HG02884 (cell line): ENCODE results near the gene PGM5.

Source experiments
- ATAC-seq: cut with Tn5 transposase; IDR thresholded peaks from one replicate; pipeline ENCODE4 v1.9.1; 2021; ENCODE audit warnings: mild to moderate bottlenecking, moderate library complexity; ENCODE audit not compliant: unreplicated experiment

The PGM5 gene

GRCh38 chr9:68577774-68578591 is 221.6 kb downstream of the PGM5 start:
- peak; percentile 92 for ATAC-seq
